ENCODE measurements around the gene SEMA3B. TPM values are rescaled to one million over a fixed set of nuclear protein-coding genes. Genes with fewer than 3 reads are reported as not detected.
"Not testable (repeated sequence)": the region's sequence is repeated elsewhere in the genome, so short reads cannot be mapped to it uniquely, and the experiment has no call there.

The SEMA3B gene
- polyA plus RNA-seq, 2 donors = 5.2 to 7.8 TPM

GRCh38 chr3:50268276-50268675 is 671 bp upstream of the SEMA3B start:
- 14 to 19% methylated on average over 3 of the region's 3 CpGs for WGBS, 2 donors

GRCh38 chr3:50269460-50269859 is 513 bp downstream of the SEMA3B start:
- Histone ChIP-seq H3K4me3 (ENCODE audit: low read depth in 1 of 2, low read length in 2 of 2) (no peak overlapping the region), H3K27ac (ENCODE audit: low read depth in 2 of 2, low read length in 1 of 2) (peak overlapping the region; percentile 5 to 77), H3K4me1 (ENCODE audit: control insufficient read depth in 2 of 2, insufficient read depth in 2 of 2, low read length in 1 of 2) (peaks cover 13 to 39% of the 10 kb centered on the region in 2 donors), H3K9me3 (ENCODE audit: control insufficient read depth in 2 of 2, insufficient read depth in 1 of 2, low read depth in 1 of 2, low read length in 1 of 2) (no peaks in the 10 kb centered on the region), H3K36me3 (ENCODE audit: control insufficient read depth in 2 of 2, insufficient read depth in 2 of 2, low read length in 1 of 2) (no peaks in the 10 kb centered on the region), H3K27me3 (ENCODE audit: control insufficient read depth in 1 of 2, insufficient read depth in 2 of 2, low read length in 2 of 2) (no peaks in the 10 kb centered on the region)
- WGBS, 2 donors = 43 to 48% methylated on average over 4 of the region's 4 CpGs

More at GRCh38 chr3:50268276-50268675, 671 bp upstream of the SEMA3B start:
- Histone ChIP-seq H3K27me3 (ENCODE audit: control insufficient read depth in 1 of 2, insufficient read depth in 2 of 2, low read length in 2 of 2) (no peaks in the 10 kb centered on the region), H3K36me3 (ENCODE audit: control insufficient read depth in 2 of 2, insufficient read depth in 2 of 2, low read length in 1 of 2) (no peaks in the 10 kb centered on the region), H3K4me3 (ENCODE audit: low read depth in 1 of 2, low read length in 2 of 2) (no peak overlapping the region), H3K27ac (ENCODE audit: low read depth in 2 of 2, low read length in 1 of 2) (peak overlapping the region; percentile 20 to 77), H3K4me1 (ENCODE audit: control insufficient read depth in 2 of 2, insufficient read depth in 2 of 2, low read length in 1 of 2) (peaks cover 13 to 37% of the 10 kb centered on the region in 2 donors), H3K9me3 (ENCODE audit: control insufficient read depth in 2 of 2, insufficient read depth in 1 of 2, low read depth in 1 of 2, low read length in 1 of 2) (no peaks in the 10 kb centered on the region)

- no peaks in the 10 kb centered on the region for H3K36me3 ChIP-seq (ENCODE audit: control insufficient read depth in 2 of 2, insufficient read depth in 2 of 2, low read length in 1 of 2)
- peak overlapping the region in 1 of 2 donors; percentile 77 for H3K27ac ChIP-seq (ENCODE audit: low read depth in 2 of 2, low read length in 1 of 2)
- no peaks in the 10 kb centered on the region for H3K9me3 ChIP-seq (ENCODE audit: control insufficient read depth in 2 of 2, insufficient read depth in 1 of 2, low read depth in 1 of 2, low read length in 1 of 2)
- WGBS, 2 donors = 67 to 77% methylated on average over 8 of the region's 8 CpGs
- H3K4me3 ChIP-seq (ENCODE audit: low read depth in 1 of 2, low read length in 2 of 2) = no peak overlapping the region
- H3K4me1 ChIP-seq (ENCODE audit: control insufficient read depth in 2 of 2, insufficient read depth in 2 of 2, low read length in 1 of 2) = peaks cover 13 to 39% of the 10 kb centered on the region in 2 donors
- no peaks in the 10 kb centered on the region for H3K27me3 ChIP-seq (ENCODE audit: control insufficient read depth in 1 of 2, insufficient read depth in 2 of 2, low read length in 2 of 2)
These were observed 1.0 kb downstream of the SEMA3B start for GRCh38 chr3:50269977-50270413.

- Histone ChIP-seq H3K4me3 (ENCODE audit: low read depth in 1 of 2, low read length in 2 of 2) (no peak overlapping the region), H3K27me3 (ENCODE audit: control insufficient read depth in 1 of 2, insufficient read depth in 2 of 2, low read length in 2 of 2) (no peaks in the 10 kb centered on the region), H3K4me1 (ENCODE audit: control insufficient read depth in 2 of 2, insufficient read depth in 2 of 2, low read length in 1 of 2) (peaks cover 13 to 34% of the 10 kb centered on the region in 2 donors), H3K9me3 (ENCODE audit: control insufficient read depth in 2 of 2, insufficient read depth in 1 of 2, low read depth in 1 of 2, low read length in 1 of 2) (no peaks in the 10 kb centered on the region), H3K36me3 (ENCODE audit: control insufficient read depth in 2 of 2, insufficient read depth in 2 of 2, low read length in 1 of 2) (no peaks in the 10 kb centered on the region), H3K27ac (ENCODE audit: low read depth in 2 of 2, low read length in 1 of 2) (no peak overlapping the region)
- 74% methylated on average over 19 of the region's 19 CpGs for WGBS, 2 donors
These were observed 1.7 kb downstream of the SEMA3B start for GRCh38 chr3:50270422-50271224.

GRCh38 chr3:50271314-50271936 is 2.5 kb downstream of the SEMA3B start:
- Histone ChIP-seq H3K36me3 (ENCODE audit: control insufficient read depth in 2 of 2, insufficient read depth in 2 of 2, low read length in 1 of 2) (no peaks in the 10 kb centered on the region), H3K9me3 (ENCODE audit: control insufficient read depth in 2 of 2, insufficient read depth in 1 of 2, low read depth in 1 of 2, low read length in 1 of 2) (no peaks in the 10 kb centered on the region), H3K4me3 (ENCODE audit: low read depth in 1 of 2, low read length in 2 of 2) (no peak overlapping the region), H3K4me1 (ENCODE audit: control insufficient read depth in 2 of 2, insufficient read depth in 2 of 2, low read length in 1 of 2) (peaks cover 13 to 34% of the 10 kb centered on the region in 2 donors), H3K27me3 (ENCODE audit: control insufficient read depth in 1 of 2, insufficient read depth in 2 of 2, low read length in 2 of 2) (no peaks in the 10 kb centered on the region), H3K27ac (ENCODE audit: low read depth in 2 of 2, low read length in 1 of 2) (no peak overlapping the region)
- 73 to 84% methylated on average over 10 of the region's 10 CpGs for WGBS, 2 donors

GRCh38 chr3:50272538-50272910 is 3.6 kb downstream of the SEMA3B start:
- not testable (repeated sequence) for H3K4me3 ChIP-seq (ENCODE audit: low read depth in 1 of 2, low read length in 2 of 2); H3K36me3 ChIP-seq (ENCODE audit: control insufficient read depth in 2 of 2, insufficient read depth in 2 of 2, low read length in 1 of 2); H3K9me3 ChIP-seq (ENCODE audit: control insufficient read depth in 2 of 2, insufficient read depth in 1 of 2, low read depth in 1 of 2, low read length in 1 of 2); H3K27me3 ChIP-seq (ENCODE audit: control insufficient read depth in 1 of 2, insufficient read depth in 2 of 2, low read length in 2 of 2); H3K27ac ChIP-seq (ENCODE audit: low read depth in 2 of 2, low read length in 1 of 2)
- 54 to 63% methylated on average over 10 of the region's 10 CpGs for WGBS, 2 donors
- peaks cover 13 to 34% of the 10 kb centered on the region in 2 donors for H3K4me1 ChIP-seq (ENCODE audit: control insufficient read depth in 2 of 2, insufficient read depth in 2 of 2, low read length in 1 of 2)

- no peaks in the 10 kb centered on the region for H3K27me3 ChIP-seq (ENCODE audit: control insufficient read depth in 1 of 2, insufficient read depth in 2 of 2, low read length in 2 of 2)
- H3K36me3 ChIP-seq (ENCODE audit: control insufficient read depth in 2 of 2, insufficient read depth in 2 of 2, low read length in 1 of 2) = no peaks in the 10 kb centered on the region
- peaks cover 9 to 28% of the 10 kb centered on the region in 2 donors for H3K4me1 ChIP-seq (ENCODE audit: control insufficient read depth in 2 of 2, insufficient read depth in 2 of 2, low read length in 1 of 2)
- H3K9me3 ChIP-seq (ENCODE audit: control insufficient read depth in 2 of 2, insufficient read depth in 1 of 2, low read depth in 1 of 2, low read length in 1 of 2) = no peaks in the 10 kb centered on the region
- H3K4me3 ChIP-seq (ENCODE audit: low read depth in 1 of 2, low read length in 2 of 2) = peak overlapping the region; percentile 30 to 34
- peak overlapping the region in 1 of 2 donors; percentile 36 for H3K27ac ChIP-seq (ENCODE audit: low read depth in 2 of 2, low read length in 1 of 2)
- WGBS, 2 donors = 7% methylated on average over 59 to 61 of the region's 61 CpGs
These were observed 4.2 kb downstream of the SEMA3B start for GRCh38 chr3:50272911-50273688.

- Histone ChIP-seq H3K4me1 (ENCODE audit: control insufficient read depth in 2 of 2, insufficient read depth in 2 of 2, low read length in 1 of 2) (peaks cover 9 to 22% of the 10 kb centered on the region in 2 donors), H3K36me3 (ENCODE audit: control insufficient read depth in 2 of 2, insufficient read depth in 2 of 2, low read length in 1 of 2) (peaks cover 0 to 3% of the 10 kb centered on the region in 2 donors), H3K9me3 (ENCODE audit: control insufficient read depth in 2 of 2, insufficient read depth in 1 of 2, low read depth in 1 of 2, low read length in 1 of 2) (no peaks in the 10 kb centered on the region), H3K4me3 (ENCODE audit: low read depth in 1 of 2, low read length in 2 of 2) (no peak overlapping the region), H3K27me3 (ENCODE audit: control insufficient read depth in 1 of 2, insufficient read depth in 2 of 2, low read length in 2 of 2) (no peaks in the 10 kb centered on the region), H3K27ac (ENCODE audit: low read depth in 2 of 2, low read length in 1 of 2) (no peak overlapping the region)
- WGBS, 2 donors = 60 to 64% methylated on average over 31 of the region's 31 CpGs
These were observed 4.7 kb downstream of the SEMA3B start for GRCh38 chr3:50273689-50274065.

GRCh38 chr3:50274371-50275104 is 5.6 kb downstream of the SEMA3B start:
- no peaks in the 10 kb centered on the region for H3K27me3 ChIP-seq (ENCODE audit: control insufficient read depth in 1 of 2, insufficient read depth in 2 of 2, low read length in 2 of 2)
- no peaks in the 10 kb centered on the region for H3K9me3 ChIP-seq (ENCODE audit: control insufficient read depth in 2 of 2, insufficient read depth in 1 of 2, low read depth in 1 of 2, low read length in 1 of 2)
- no peak overlapping the region for H3K4me3 ChIP-seq (ENCODE audit: low read depth in 1 of 2, low read length in 2 of 2)
- H3K4me1 ChIP-seq (ENCODE audit: control insufficient read depth in 2 of 2, insufficient read depth in 2 of 2, low read length in 1 of 2) = peaks cover 4 to 14% of the 10 kb centered on the region in 2 donors
- no peak overlapping the region for H3K27ac ChIP-seq (ENCODE audit: low read depth in 2 of 2, low read length in 1 of 2)
- H3K36me3 ChIP-seq (ENCODE audit: control insufficient read depth in 2 of 2, insufficient read depth in 2 of 2, low read length in 1 of 2) = peaks cover 0 to 3% of the 10 kb centered on the region in 2 donors
- WGBS, 2 donors = 36 to 38% methylated on average over 25 to 26 of the region's 26 CpGs
